Upper lobe of left lung (tissue), 6 donors: ENCODE results near the gene RNFT2. TPM values are rescaled to one million over a fixed set of nuclear protein-coding genes. Genes with fewer than 3 reads are reported as not detected.

ENCODE experiments used
- ATAC-seq, 2 donors: fragments of 200-7000 bp; cut with Tn5 transposase; one replicate each; pipeline ENCODE4 v1.9.1; 2022; ENCODE audit warnings: mild to moderate bottlenecking in 2 of 2, moderate library complexity in 2 of 2; ENCODE audit not compliant: low FRiP score in 2 of 2
- DNase-seq, 2 donors: peaks; one replicate each; pipeline ENCODE4 v3.0.0-alpha.2; 2019 to 2020
- H3K27ac ChIP-seq, 4 donors: fragments of 200-600 bp; sonication (generic); one replicate each; pipeline ENCODE4 v1.5.1; 2016 to 2019
- H3K27me3 ChIP-seq, 4 donors: fragments of 200-600 bp; sonication (generic); one replicate each; pipeline ENCODE4 v1.5.1; 2017 to 2019
- H3K36me3 ChIP-seq, 4 donors: fragments of 200-600 bp; sonication (generic); one replicate each; pipeline ENCODE4 v1.5.1; 2016 to 2019
- H3K4me1 ChIP-seq, 4 donors: fragments of 200-600 bp; sonication (generic); one replicate each; pipeline ENCODE4 v1.5.1; 2018 to 2019
- H3K4me3 ChIP-seq, 4 donors: fragments of 200-600 bp; sonication (generic); one replicate each; pipeline ENCODE4 v1.5.1; 2017 to 2019; ENCODE audit warnings: mild to moderate bottlenecking in 2 of 4, moderate library complexity in 1 of 4
- H3K9me3 ChIP-seq, 4 donors: fragments of 200-600 bp; sonication (generic); one replicate each; pipeline ENCODE4 v1.5.1; 2018 to 2019
- EP300 ChIP-seq, 4 donors: sonication (generic); formaldehyde crosslinking; IDR thresholded peaks; one replicate each; pipeline ENCODE4 v1.5.1; 2017; ENCODE audit warnings: antibody characterized with exemption in 4 of 4, control low read depth in 2 of 4
- POLR2A ChIP-seq, 4 donors: fragments of 450-650 bp; IDR thresholded peaks; one replicate each; pipeline ENCODE4 v1.5.1; 2016 to 2017; ENCODE audit warnings: antibody characterized with exemption in 4 of 4, mild to moderate bottlenecking in 2 of 4
- POLR2AphosphoS5 ChIP-seq, 2 donors: sonication (generic); formaldehyde crosslinking; IDR thresholded peaks; one replicate each; pipeline ENCODE4 v1.5.1; 2017; ENCODE audit warnings: antibody characterized with exemption in 2 of 2
- WGBS, 2 donors: methylation state at CpG; one replicate each; pipeline ENCODE4 v1.1.5; 2017 to 2018; 5-methylcytosine and 5-hydroxymethylcytosine counted together
- total RNA-seq, 6 donors: library from RNA; depleted of rRNA in 4 of 6; stranded (reverse); fragments of >200 nt in 4 of 6; gene quantifications; one replicate each; pipeline versions ENCODE4 v1.1.0 to v1.2.1, GENCODE V29; 2016 to 2021
- TF ChIP-seq, protein P1 (sequence below), 6 experiments: fragments of 450-650 bp in 4 of 6; fragments of 200-600 bp in 2 of 6; sonication (generic) in 2 of 6; IDR thresholded peaks; one replicate each; pipeline ENCODE4 v1.5.1; 2016 to 2019; ENCODE audit warnings: antibody characterized with exemption in 6 of 6
- donor health status: DM: no; HTN: no; CAD: no; lungs with moderate emphysema.
- donor health status: DM: no; HTN: yes; CAD: no; lungs with severe emphysema.

The RNFT2 gene
- total RNA-seq, 6 donors from 2014 or later, result 0.91 to 4.8 (median 2.1) TPM

GRCh38 chr12:116891019-116891418 lies 152.9 kb downstream of the RNFT2 start:
- H3K9me3 ChIP-seq, result no peaks in the 10 kb centered on the region
- TF ChIP-seq, protein P1, sequence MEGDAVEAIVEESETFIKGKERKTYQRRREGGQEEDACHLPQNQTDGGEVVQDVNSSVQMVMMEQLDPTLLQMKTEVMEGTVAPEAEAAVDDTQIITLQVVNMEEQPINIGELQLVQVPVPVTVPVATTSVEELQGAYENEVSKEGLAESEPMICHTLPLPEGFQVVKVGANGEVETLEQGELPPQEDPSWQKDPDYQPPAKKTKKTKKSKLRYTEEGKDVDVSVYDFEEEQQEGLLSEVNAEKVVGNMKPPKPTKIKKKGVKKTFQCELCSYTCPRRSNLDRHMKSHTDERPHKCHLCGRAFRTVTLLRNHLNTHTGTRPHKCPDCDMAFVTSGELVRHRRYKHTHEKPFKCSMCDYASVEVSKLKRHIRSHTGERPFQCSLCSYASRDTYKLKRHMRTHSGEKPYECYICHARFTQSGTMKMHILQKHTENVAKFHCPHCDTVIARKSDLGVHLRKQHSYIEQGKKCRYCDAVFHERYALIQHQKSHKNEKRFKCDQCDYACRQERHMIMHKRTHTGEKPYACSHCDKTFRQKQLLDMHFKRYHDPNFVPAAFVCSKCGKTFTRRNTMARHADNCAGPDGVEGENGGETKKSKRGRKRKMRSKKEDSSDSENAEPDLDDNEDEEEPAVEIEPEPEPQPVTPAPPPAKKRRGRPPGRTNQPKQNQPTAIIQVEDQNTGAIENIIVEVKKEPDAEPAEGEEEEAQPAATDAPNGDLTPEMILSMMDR (IDR thresholded peaks at IDR 0.05), result no peak
- TF ChIP-seq EP300 (IDR thresholded peaks at IDR 0.05), result no peak
- no peak for TF ChIP-seq POLR2AphosphoS5 (IDR thresholded peaks at IDR 0.05)
- no peak for TF ChIP-seq POLR2A (IDR thresholded peaks at IDR 0.05)
- H3K27ac ChIP-seq, result no peak overlapping the region
- 91 to 96% methylated on average over 3 of the region's 3 CpGs for WGBS, 2 donors
- DNase-seq (no peak), ATAC-seq (no peak)
- no peak overlapping the region for H3K4me3 ChIP-seq
- H3K27me3 ChIP-seq, result no peaks in the 10 kb centered on the region
- no peaks in the 10 kb centered on the region for H3K4me1 ChIP-seq
- H3K36me3 ChIP-seq, result no peaks in the 10 kb centered on the region

DNA sequence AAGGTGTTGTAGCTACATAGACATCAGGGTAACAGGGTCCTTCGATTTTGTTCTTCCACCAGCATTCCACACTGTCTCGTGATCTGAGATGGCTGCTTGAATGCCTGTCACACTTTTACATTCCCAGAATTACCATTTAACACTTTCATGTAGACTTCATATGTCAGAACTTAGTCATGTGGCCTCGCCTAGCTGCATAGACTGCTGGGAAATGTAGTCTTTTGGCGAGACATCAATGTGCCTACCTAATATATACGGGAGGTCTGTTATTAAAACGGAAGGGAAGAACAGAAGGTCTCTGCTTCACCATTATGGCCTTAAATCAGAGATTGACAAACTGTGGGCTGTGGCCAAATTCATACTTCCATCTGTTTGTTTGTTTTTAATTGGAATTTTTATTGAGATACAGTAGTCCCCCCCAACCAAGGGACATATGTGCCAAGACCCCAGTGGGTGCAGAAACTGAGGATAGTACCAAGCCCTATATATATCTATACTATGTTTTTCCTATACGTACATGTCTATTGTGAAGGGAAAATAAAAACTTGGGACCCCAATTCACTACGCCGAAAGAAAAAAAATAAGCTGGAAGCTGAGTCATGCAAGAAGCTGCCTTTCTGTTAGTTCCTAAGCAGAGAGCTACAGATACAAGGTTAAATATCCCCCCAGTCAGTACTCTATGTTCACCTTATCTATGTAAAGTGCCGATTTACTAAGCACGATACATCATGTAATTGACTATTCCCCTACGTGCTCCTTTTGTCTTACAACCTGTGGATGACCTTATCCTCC lies 154.4 kb downstream of the RNFT2 start:
- no peak for TF ChIP-seq POLR2AphosphoS5 (IDR thresholded peaks at IDR 0.05)
- TF ChIP-seq POLR2A (IDR thresholded peaks at IDR 0.05), result no peak
- TF ChIP-seq EP300 (IDR thresholded peaks at IDR 0.05), result no peak
- TF ChIP-seq, protein P1 (IDR thresholded peaks at IDR 0.05), result no peak
- no peaks in the 10 kb centered on the region for H3K27me3 ChIP-seq
- H3K27ac ChIP-seq, result no peak overlapping the region
- no peaks in the 10 kb centered on the region for H3K36me3 ChIP-seq
- no peak overlapping the region for H3K4me3 ChIP-seq
- DNase-seq (no peak), ATAC-seq (no peak)
- H3K4me1 ChIP-seq, result no peaks in the 10 kb centered on the region
- H3K9me3 ChIP-seq, result no peaks in the 10 kb centered on the region
- WGBS, 2 donors, result 83 to 85% methylated on average over 12 of the region's 12 CpGs

DNA sequence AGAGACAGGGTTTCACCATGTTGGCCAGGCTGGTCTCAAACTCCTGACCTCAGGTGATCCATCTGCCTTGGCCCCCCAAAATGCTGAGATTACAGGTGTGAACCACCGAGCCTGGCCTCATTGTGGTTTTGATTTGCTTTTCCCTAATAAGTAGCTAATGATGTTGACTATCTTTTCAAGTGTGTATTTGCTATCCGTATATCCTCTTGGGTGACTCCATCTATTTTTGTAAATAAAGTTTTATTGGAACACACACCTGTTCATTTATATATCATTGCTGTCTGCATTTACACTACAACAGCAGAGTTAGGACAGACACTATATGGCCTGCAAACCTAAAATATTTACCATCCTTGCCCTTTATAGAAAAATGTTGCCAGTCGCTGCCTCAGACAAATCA lies 156.8 kb downstream of the RNFT2 start:
- WGBS, 2 donors, result 88% methylated on average over 3 of the region's 3 CpGs
- Histone ChIP-seq H3K4me1 (no peaks in the 10 kb centered on the region), H3K27me3 (no peaks in the 10 kb centered on the region), H3K4me3 (no peak overlapping the region), H3K36me3 (no peaks in the 10 kb centered on the region), H3K27ac (no peak overlapping the region), H3K9me3 (no peaks in the 10 kb centered on the region)
- DNase-seq, result no peak
- ATAC-seq, result no peak
- no peak for TF ChIP-seq EP300 (IDR thresholded peaks at IDR 0.05)
- TF ChIP-seq POLR2A (IDR thresholded peaks at IDR 0.05), result no peak
- TF ChIP-seq, protein P1 (IDR thresholded peaks at IDR 0.05), result no peak
- no peak for TF ChIP-seq POLR2AphosphoS5 (IDR thresholded peaks at IDR 0.05)

GRCh38 chr12:116896411-116896924 lies 158.4 kb downstream of the RNFT2 start:
- H3K9me3 ChIP-seq, result no peaks in the 10 kb centered on the region
- no peaks in the 10 kb centered on the region for H3K36me3 ChIP-seq
- DNase-seq (no peak), ATAC-seq (no peak)
- no peak overlapping the region for H3K27ac ChIP-seq
- no peaks in the 10 kb centered on the region for H3K27me3 ChIP-seq
- H3K4me1 ChIP-seq, result no peaks in the 10 kb centered on the region
- 67 to 79% methylated on average over 5 to 7 of the region's 7 CpGs for WGBS, 2 donors
- H3K4me3 ChIP-seq, result no peak overlapping the region
- TF ChIP-seq POLR2A (IDR thresholded peaks at IDR 0.05) (no peak), POLR2AphosphoS5 (IDR thresholded peaks at IDR 0.05) (no peak), EP300 (IDR thresholded peaks at IDR 0.05) (no peak)
- TF ChIP-seq, protein P1 (IDR thresholded peaks at IDR 0.05), result no peak

DNA sequence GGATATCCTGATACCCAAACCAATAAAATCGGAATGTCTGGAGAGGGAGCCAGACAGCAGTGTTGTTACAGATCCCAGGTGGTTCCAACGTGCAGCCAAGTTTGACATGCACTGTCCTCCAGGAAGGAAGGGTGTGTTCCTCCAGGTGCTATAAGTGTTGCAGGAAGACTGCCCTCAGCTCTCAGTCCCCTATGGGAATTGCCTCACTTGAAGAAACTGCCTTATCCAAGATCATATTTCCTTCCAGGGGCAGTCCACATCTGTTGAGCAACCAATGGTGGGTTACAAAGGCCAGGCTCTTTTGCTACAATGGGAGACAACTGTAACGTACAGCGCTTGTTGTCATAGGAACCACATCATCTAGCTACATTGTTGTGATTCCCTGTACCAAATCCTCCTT lies 159.4 kb downstream of the RNFT2 start:
- no peaks in the 10 kb centered on the region for H3K4me1 ChIP-seq
- no peak overlapping the region for H3K27ac ChIP-seq
- TF ChIP-seq, protein P1 (IDR thresholded peaks at IDR 0.05), result no peak
- TF ChIP-seq POLR2A (IDR thresholded peaks at IDR 0.05) (no peak), EP300 (IDR thresholded peaks at IDR 0.05) (no peak), POLR2AphosphoS5 (IDR thresholded peaks at IDR 0.05) (no peak)
- H3K36me3 ChIP-seq, result no peaks in the 10 kb centered on the region
- 65 to 83% methylated on average over 3 to 4 of the region's 4 CpGs for WGBS, 2 donors
- DNase-seq (no peak), ATAC-seq (no peak)
- H3K4me3 ChIP-seq, result no peak overlapping the region
- H3K27me3 ChIP-seq, result no peaks in the 10 kb centered on the region
- no peaks in the 10 kb centered on the region for H3K9me3 ChIP-seq
